Measurements from ENCODE around the gene PGAP2. TPM values are rescaled to one million over a fixed set of nuclear protein-coding genes. Genes with fewer than 3 reads are reported as not detected.
"Not testable (repeated sequence)": the region's sequence is repeated elsewhere in the genome, so short reads cannot be mapped to it uniquely, and the experiment has no call there.

Gene PGAP2
- 7.1 TPM for total RNA-seq

DNA sequence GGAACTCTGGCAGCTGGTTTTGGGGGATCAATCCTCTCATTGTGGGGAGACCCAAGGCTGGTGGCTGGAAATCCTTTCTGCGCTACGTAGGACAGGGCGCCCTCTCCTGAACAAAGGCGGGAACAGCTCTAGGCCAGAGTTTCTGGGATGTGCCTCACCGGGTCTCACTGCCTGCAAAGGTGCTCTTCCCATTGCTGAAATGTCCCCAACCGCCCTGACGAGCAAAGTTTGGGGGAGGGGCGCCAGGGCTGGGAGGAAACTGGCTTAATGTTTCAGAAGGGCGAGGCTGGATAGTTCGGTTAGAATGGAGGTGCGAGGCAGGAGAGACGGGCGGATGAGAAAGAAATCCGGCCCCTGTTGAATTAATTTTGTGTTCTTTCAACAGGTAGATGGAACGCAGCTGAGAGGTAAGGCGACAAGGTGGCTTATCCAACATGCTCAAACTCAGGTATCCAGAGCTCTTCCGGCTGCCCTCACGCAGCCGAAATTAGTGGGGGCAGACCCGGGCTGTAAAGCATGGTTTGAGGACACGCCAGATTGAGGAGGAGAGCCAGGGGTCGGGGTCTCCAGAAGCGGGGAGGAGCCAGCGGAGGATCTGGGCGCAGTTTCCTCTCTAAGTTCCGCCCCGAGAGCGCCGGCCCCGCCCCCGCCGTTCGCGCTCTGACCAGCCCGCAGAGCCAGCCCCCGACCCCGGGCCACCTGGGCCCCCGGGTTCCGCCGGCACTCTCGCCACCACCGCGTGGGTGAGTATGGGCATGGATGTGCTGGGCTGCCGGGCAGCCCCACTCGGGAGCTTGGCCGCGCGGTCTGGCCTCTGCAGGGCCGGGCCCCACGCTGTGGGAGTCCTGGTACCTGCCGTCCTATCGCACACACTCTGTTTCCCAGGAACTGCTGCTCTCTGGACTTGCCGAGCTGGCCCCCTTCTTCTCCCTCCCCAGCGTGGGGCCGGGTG, at the start of gene PGAP2:
Gene PGAP2, plus strand, starts transcription at position 652 of the 952 bp plus-strand sequence. CDS start 2,700 bp downstream, outside the sequence.
- DNase-seq (ENCODE audit: low spot score in 2 of 2) = peak in 1 of 2 donors; percentile 76
- H3K27me3 ChIP-seq = no peaks in the 10 kb centered on the region
- H3K27ac ChIP-seq = peak within 1 kb of the TSS; percentile 27 to 57
- peaks cover 3 to 4% of the 10 kb centered on the region in 2 donors for H3K4me1 ChIP-seq
- TF ChIP-seq, protein P1, sequence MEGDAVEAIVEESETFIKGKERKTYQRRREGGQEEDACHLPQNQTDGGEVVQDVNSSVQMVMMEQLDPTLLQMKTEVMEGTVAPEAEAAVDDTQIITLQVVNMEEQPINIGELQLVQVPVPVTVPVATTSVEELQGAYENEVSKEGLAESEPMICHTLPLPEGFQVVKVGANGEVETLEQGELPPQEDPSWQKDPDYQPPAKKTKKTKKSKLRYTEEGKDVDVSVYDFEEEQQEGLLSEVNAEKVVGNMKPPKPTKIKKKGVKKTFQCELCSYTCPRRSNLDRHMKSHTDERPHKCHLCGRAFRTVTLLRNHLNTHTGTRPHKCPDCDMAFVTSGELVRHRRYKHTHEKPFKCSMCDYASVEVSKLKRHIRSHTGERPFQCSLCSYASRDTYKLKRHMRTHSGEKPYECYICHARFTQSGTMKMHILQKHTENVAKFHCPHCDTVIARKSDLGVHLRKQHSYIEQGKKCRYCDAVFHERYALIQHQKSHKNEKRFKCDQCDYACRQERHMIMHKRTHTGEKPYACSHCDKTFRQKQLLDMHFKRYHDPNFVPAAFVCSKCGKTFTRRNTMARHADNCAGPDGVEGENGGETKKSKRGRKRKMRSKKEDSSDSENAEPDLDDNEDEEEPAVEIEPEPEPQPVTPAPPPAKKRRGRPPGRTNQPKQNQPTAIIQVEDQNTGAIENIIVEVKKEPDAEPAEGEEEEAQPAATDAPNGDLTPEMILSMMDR (IDR thresholded peaks at IDR 0.05) = peak; percentile 32 to 82 (median 70)
- no peaks in the 10 kb centered on the region for H3K36me3 ChIP-seq
- H3K9me3 ChIP-seq = no peaks in the 10 kb centered on the region
- intact Hi-C loops (cut with DNase I) = no loop called here
- peak within 1 kb of the TSS; percentile 63 to 90 for H3K4me3 ChIP-seq

DNA sequence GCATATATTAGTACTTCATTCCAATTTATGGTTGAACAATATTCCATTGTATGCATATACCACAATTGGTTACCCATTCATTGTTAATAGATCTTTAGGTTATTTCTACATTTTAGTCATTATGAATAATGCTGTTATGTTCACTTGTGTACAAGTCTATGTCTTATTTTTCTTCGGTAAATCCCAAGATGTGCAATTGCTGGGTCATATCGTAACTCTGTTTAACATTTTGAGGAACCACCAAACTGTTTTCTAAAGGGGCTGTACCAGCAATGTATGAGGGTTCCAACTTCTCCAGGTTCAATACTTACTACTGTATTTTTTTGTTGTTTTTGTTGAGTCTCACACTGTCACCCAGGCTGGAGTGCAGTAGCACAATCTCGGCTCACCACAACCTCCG, 44.1 kb upstream of the PGAP2 start:
- Histone ChIP-seq H3K27ac (no peak overlapping the region), H3K27me3 (no peaks in the 10 kb centered on the region), H3K9me3 (no peaks in the 10 kb centered on the region), H3K36me3 (peaks cover 91 to 99% of the 10 kb centered on the region in 2 donors), H3K4me3 (no peak overlapping the region), H3K4me1 (no peaks in the 10 kb centered on the region)
- no peak for DNase-seq (ENCODE audit: low spot score in 2 of 2)
- intact Hi-C loops (cut with DNase I) = no loop called here
- TF ChIP-seq, protein P1 (IDR thresholded peaks at IDR 0.05) = no peak

GRCh38 chr11:3766836-3767235, 41.5 kb upstream of the PGAP2 start:
- H3K9me3 ChIP-seq; intact Hi-C loops (cut with DNase I); DNase-seq (ENCODE audit: low spot score in 2 of 2); H3K4me3 ChIP-seq; H3K27ac ChIP-seq; H3K27me3 ChIP-seq; H3K4me1 ChIP-seq: not testable (repeated sequence)
- peaks cover 97 to 98% of the 10 kb centered on the region in 2 donors for H3K36me3 ChIP-seq

GRCh38 chr11:3767536-3767935, 40.8 kb upstream of the PGAP2 start:
- Histone ChIP-seq H3K9me3 (no peaks in the 10 kb centered on the region), H3K4me3 (no peak overlapping the region), H3K36me3 (peaks cover 96% of the 10 kb centered on the region in 2 donors), H3K4me1 (no peaks in the 10 kb centered on the region), H3K27ac (no peak overlapping the region), H3K27me3 (no peaks in the 10 kb centered on the region)
- TF ChIP-seq, protein P1 (IDR thresholded peaks at IDR 0.05) = no peak
- no peak for DNase-seq (ENCODE audit: low spot score in 2 of 2)
- intact Hi-C loops (cut with DNase I) = no loop called here

DNA sequence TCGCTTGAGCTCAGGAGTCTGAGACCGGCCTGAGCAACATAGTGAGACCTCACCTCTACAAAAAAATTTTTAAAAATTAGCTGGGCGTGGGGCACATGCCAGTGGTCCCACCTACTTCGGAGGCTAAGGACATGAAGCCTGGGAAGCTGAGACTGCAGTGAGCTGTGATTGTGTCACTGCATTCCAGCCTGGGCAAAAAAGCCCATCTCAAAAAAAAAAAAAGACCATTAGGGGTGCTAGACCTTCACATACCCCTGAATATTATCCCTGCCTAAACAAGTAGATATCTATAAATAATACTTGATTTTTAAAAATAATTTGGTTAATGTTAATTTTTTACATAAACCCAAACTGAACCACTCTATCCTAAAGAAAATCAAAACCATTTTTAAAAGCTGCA, 35.2 kb upstream of the PGAP2 start:
- TF ChIP-seq, protein P1 (IDR thresholded peaks at IDR 0.05) = no peak
- Histone ChIP-seq H3K4me3 (no peak overlapping the region), H3K4me1 (no peaks in the 10 kb centered on the region), H3K36me3 (peaks cover 81 to 94% of the 10 kb centered on the region in 2 donors), H3K9me3 (no peaks in the 10 kb centered on the region), H3K27me3 (no peaks in the 10 kb centered on the region), H3K27ac (no peak overlapping the region)
- DNase-seq (ENCODE audit: low spot score in 2 of 2) = no peak
- intact Hi-C loops (cut with DNase I) = no loop called here

DNA sequence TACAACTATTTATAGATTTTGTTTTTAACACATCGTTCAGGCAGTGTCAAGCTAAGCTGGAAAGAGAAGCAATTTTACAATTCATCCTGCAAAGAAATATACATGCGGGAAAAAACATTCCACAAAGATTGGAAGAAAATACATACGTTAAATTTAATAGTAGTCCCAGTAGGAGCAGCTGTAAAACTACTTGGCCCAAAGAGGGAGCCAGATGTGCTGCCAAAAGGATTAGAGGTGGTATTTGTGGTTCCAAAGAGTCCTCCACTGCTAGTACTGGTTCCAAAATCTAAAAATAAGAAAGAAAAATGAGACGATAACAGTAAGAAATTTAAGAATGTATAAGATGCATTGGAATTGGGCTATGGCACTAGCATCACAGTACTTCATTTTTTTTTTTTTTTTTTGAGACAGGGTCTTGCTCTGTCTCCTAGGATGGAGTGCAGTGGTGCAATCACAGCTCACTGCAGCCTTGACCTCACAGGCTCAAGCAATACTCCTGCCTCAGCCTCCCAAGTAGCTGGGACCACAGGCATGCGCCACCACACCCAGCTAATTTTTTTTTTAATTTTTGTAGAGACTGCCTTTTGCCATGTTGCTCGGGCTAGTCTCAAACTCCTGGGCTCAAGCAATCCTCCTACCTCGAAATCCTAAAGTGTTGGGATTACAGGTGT, 32.5 kb upstream of the PGAP2 start:
- Histone ChIP-seq H3K27ac (no peak overlapping the region), H3K27me3 (no peaks in the 10 kb centered on the region), H3K4me3 (no peak overlapping the region), H3K9me3 (no peaks in the 10 kb centered on the region), H3K36me3 (peaks cover 76 to 94% of the 10 kb centered on the region in 2 donors), H3K4me1 (no peaks in the 10 kb centered on the region)
- intact Hi-C loops (cut with DNase I) = no loop called here
- TF ChIP-seq, protein P1 (IDR thresholded peaks at IDR 0.05) = no peak
- DNase-seq (ENCODE audit: low spot score in 2 of 2) = no peak
